Body of pancreas (tissue), 4 donors: ENCODE results near the gene ALOX15B. TPM values are rescaled to one million over a fixed set of nuclear protein-coding genes. Genes with fewer than 3 reads are reported as not detected.

Experiments used
- ATAC-seq: fragments of 150-250 bp; one replicate; pipeline ENCODE4 v1.9.1; 2016
- DNase-seq, 4 donors: peaks; one replicate each; pipeline ENCODE4 v3.0.0-alpha.2; 2019
- H3K27ac ChIP-seq, 4 donors: fragments of 200-600 bp; sonication (generic); 1 replicate in 3 of 4; 2 replicates in 1 of 4; pipeline versions ENCODE4 v1.5.1 to v1.6.1; 2016 to 2019; ENCODE audit warnings: mild to moderate bottlenecking in 1 of 4, mixed read lengths in 1 of 4, moderate library complexity in 1 of 4
- H3K27me3 ChIP-seq, 2 donors: fragments of 200-600 bp; sonication (generic); one replicate each; pipeline ENCODE4 v1.6.0; 2016; ENCODE audit warnings: mild to moderate bottlenecking in 1 of 2
- H3K36me3 ChIP-seq, 2 donors: fragments of 200-600 bp; sonication (generic); replicated peaks in 1 of 2; 2 replicates each; pipeline ENCODE4 v1.5.1; 2016; ENCODE audit warnings: low read depth in 2 of 2; ENCODE audit not compliant: insufficient read depth in 1 of 2
- H3K4me1 ChIP-seq: fragments of 200-600 bp; sonication (generic); one replicate; pipeline ENCODE4 v1.6.0; 2016
- H3K4me3 ChIP-seq, 2 donors: fragments of 200-600 bp; sonication (generic); 1 replicate in 1 of 2; 2 replicates in 1 of 2; pipeline ENCODE4 v1.5.1; 2016 to 2019
- H3K9me3 ChIP-seq, 3 donors: fragments of 200-600 bp; sonication (generic); 1 replicate in 2 of 3; 2 replicates in 1 of 3; pipeline ENCODE4 v1.5.1; 2016
- CTCF ChIP-seq, 7 experiments: fragments of 450-650 bp in 4 of 7; fragments of 200-600 bp in 3 of 7; sonication (generic) in 3 of 7; IDR thresholded peaks; one replicate each; pipeline ENCODE4 v1.5.1; 2016 to 2019; ENCODE audit warnings: antibody characterized with exemption in 7 of 7
- POLR2A ChIP-seq, 3 donors: fragments of 450-650 bp; IDR thresholded peaks; one replicate each; pipeline ENCODE4 v1.6.1; 2016; ENCODE audit warnings: antibody characterized with exemption in 3 of 3, mild to moderate bottlenecking in 2 of 3
- WGBS, 2 donors: methylation state at CpG; one replicate each; pipeline ENCODE4 v1.1.5; 2017; 5-methylcytosine and 5-hydroxymethylcytosine counted together
- intact Hi-C: fragments of 100-400 bp; cut with DNase I; formaldehyde crosslinking; loops from one replicate; pipeline ENCODE4 v1.15.1; 2023
- total RNA-seq, 2 donors: library from RNA; depleted of rRNA; stranded (reverse); fragments of >200 nt; gene quantifications; one replicate each; pipeline ENCODE4 v1.1.0, GENCODE V29; 2016

The ALOX15B gene
- total RNA-seq, 2 donors from 2014 or later = 1.3 TPM; not detected in 1

DNA sequence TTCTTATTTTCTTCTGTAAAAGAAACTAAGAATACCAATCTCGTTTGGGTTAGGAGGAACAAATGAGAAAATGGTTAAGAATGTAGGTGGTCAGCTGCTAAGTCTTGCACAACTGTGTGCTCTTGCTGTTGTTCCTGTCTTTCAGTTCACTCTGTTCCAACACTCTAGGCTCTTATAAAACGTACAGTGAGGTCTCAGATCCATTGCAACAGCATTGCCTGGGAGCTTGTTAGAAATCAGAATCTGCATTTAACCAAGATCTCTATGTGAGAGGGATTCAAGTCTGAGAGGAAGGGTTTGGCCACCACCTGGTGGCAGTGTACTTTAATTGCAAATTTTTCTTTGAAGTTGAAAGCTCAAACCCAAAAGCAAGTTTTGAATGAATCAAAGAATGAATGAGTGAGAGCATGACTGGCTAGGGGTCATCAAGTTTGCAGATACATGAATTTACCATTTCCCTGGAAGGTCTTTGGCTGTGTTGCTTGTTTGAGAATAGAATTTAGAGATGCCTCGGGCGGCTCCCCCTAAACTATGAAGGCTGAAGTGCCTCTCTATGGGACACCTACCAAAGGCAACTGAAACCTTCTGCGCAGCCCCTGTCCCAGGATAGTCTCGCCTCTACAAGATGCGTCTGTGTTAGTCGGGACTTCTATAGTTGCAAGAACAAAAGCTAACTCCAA is 2.5 kb downstream of the ALOX15B start:
- 53 to 61% methylated on average over 8 of the region's 8 CpGs for WGBS, 2 donors
- Histone ChIP-seq H3K27ac (peak overlapping the region in 1 of 4 donors; percentile 25), H3K9me3 (no peaks in the 10 kb centered on the region), H3K4me3 (no peak overlapping the region), H3K4me1 (no peaks in the 10 kb centered on the region), H3K36me3 (no peaks in the 10 kb centered on the region), H3K27me3 (no peaks in the 10 kb centered on the region)
- peak; percentile 60 for ATAC-seq
- peak in 2 of 4 donors; percentile 38 to 68 for DNase-seq
- peak in 6 of 7 experiments; percentile 21 to 54 (median 42) for TF ChIP-seq CTCF (IDR thresholded peaks at IDR 0.05)
- no peak for TF ChIP-seq POLR2A (IDR thresholded peaks at IDR 0.05)
- intact Hi-C loops = no loop called here

- no peak for TF ChIP-seq CTCF (IDR thresholded peaks at IDR 0.05)
- no peak for TF ChIP-seq POLR2A (IDR thresholded peaks at IDR 0.05)
- no peak overlapping the region for H3K4me3 ChIP-seq
- H3K27ac ChIP-seq = no peak overlapping the region
- H3K36me3 ChIP-seq = no peaks in the 10 kb centered on the region
- intact Hi-C loops = no loop called here
- ATAC-seq = no peak
- no peaks in the 10 kb centered on the region for H3K4me1 ChIP-seq
- H3K27me3 ChIP-seq = no peaks in the 10 kb centered on the region
- no peak for DNase-seq
- no peaks in the 10 kb centered on the region for H3K9me3 ChIP-seq
These were observed 3.1 kb downstream of the ALOX15B start for GRCh38 chr17:8041979-8042378.

DNA sequence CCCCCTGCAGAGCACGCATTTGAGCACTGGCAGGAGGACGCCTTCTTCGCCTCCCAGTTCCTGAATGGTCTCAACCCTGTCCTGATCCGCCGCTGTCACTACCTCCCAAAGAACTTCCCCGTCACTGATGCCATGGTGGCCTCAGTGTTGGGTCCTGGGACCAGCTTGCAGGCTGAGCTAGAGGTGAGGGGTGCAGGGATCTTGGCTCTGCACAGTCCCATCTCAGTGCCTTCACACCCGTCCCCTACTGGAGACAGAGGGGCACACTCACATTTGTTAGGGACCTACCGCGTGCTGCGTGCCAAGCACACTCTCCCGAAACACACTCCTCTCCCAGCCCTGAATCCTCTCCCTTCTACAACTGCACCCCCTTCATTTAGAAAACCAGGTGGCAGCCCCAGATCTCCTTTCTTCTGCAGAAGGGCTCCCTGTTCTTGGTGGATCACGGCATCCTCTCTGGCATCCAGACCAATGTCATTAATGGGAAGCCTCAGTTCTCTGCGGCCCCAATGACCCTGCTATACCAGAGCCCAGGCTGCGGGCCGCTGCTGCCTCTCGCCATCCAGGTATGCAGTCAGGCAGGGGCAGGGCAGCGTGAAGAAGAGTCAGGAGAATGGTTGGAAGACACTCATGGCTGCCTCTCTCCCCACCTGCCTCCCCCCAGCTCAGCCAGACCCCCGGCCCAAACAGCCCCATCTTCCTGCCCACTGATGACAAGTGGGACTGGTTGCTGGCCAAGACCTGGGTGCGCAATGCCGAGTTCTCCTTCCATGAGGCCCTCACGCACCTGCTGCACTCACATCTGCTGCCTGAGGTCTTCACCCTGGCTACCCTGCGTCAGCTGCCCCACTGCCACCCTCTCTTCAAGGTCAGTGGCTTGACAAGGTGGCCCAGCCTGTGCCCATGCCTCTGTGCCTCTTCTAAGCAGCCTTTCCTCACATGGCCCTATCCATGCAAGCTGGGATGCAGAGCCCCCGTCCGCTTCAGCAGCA is 6.3 kb downstream of the ALOX15B start:
- TF ChIP-seq CTCF (IDR thresholded peaks at IDR 0.05) (no peak), POLR2A (IDR thresholded peaks at IDR 0.05) (no peak)
- H3K27me3 ChIP-seq = no peaks in the 10 kb centered on the region
- H3K4me3 ChIP-seq = no peak overlapping the region
- intact Hi-C loops = no loop called here
- H3K36me3 ChIP-seq = no peaks in the 10 kb centered on the region
- ATAC-seq (no peak), DNase-seq (no peak)
- no peaks in the 10 kb centered on the region for H3K4me1 ChIP-seq
- 68 to 84% methylated on average over 16 to 21 of the region's 24 CpGs for WGBS, 2 donors
- H3K27ac ChIP-seq = no peak overlapping the region
- H3K9me3 ChIP-seq = no peaks in the 10 kb centered on the region

GRCh38 chr17:8046306-8046928 is 7.6 kb downstream of the ALOX15B start:
- Histone ChIP-seq H3K9me3 (no peaks in the 10 kb centered on the region), H3K27ac (no peak overlapping the region), H3K27me3 (no peaks in the 10 kb centered on the region), H3K4me3 (no peak overlapping the region), H3K36me3 (no peaks in the 10 kb centered on the region), H3K4me1 (no peaks in the 10 kb centered on the region)
- DNase-seq (no peak), ATAC-seq (no peak)
- intact Hi-C loops = no loop called here
- WGBS, 2 donors = 90 to 100% methylated on average over 1 to 11 of the region's 11 CpGs
- no peak for TF ChIP-seq POLR2A (IDR thresholded peaks at IDR 0.05)
- no peak for TF ChIP-seq CTCF (IDR thresholded peaks at IDR 0.05)
